DOHH2 (cell line): Measurements from ENCODE around the gene ADNP2.

ENCODE experiments used
- H3F3A ChIP-seq: fragments of 200-600 bp; sonication (generic), shearing (Covaris generic); 2 replicates; pipeline ENCODE4 v1.6.0; 2016; ENCODE audit warnings: antibody characterized with exemption, mild to moderate bottlenecking; ENCODE audit not compliant: control insufficient read depth, insufficient read depth
- H3K27ac ChIP-seq: fragments of 200-600 bp; sonication (generic); 2 replicates; pipeline ENCODE4 v1.5.1; 2014; ENCODE audit warnings: low read depth, mild to moderate bottlenecking, low read length, moderate library complexity
- H3K27me3 ChIP-seq: fragments of 200-600 bp; sonication (generic); 2 replicates; pipeline ENCODE4 v1.6.1; 2014; ENCODE audit warnings: mild to moderate bottlenecking, low read length, mixed read lengths; ENCODE audit not compliant: control insufficient read depth
- H3K36me3 ChIP-seq: fragments of 200-600 bp; sonication (generic); 2 replicates; pipeline ENCODE4 v1.6.1; 2014; ENCODE audit warnings: mild to moderate bottlenecking, low read length, moderate library complexity, mixed read lengths; ENCODE audit not compliant: control insufficient read depth
- H3K4me1 ChIP-seq: fragments of 200-600 bp; sonication (generic); 2 replicates; pipeline ENCODE4 v1.6.1; 2014; ENCODE audit warnings: mild to moderate bottlenecking, low read length, mixed read lengths; ENCODE audit not compliant: control insufficient read depth
- H3K4me2 ChIP-seq: fragments of 200-600 bp; sonication (generic); 2 replicates; pipeline ENCODE4 v1.6.0; 2014; ENCODE audit warnings: mild to moderate bottlenecking, low read length, moderate library complexity
- H3K4me3 ChIP-seq: fragments of 200-600 bp; sonication (generic); 2 replicates; pipeline ENCODE4 v1.5.1; 2014; ENCODE audit warnings: mild to moderate bottlenecking, low read length, mixed read lengths
- H3K79me2 ChIP-seq: fragments of 200-600 bp; sonication (generic); 2 replicates; pipeline ENCODE4 v1.6.1; 2014; ENCODE audit warnings: mild to moderate bottlenecking, low read length, mixed read lengths; ENCODE audit not compliant: control insufficient read depth
- H3K9me2 ChIP-seq: fragments of 200-600 bp; sonication (generic); replicated peaks from 2 replicates; pipeline ENCODE4 v1.6.1; 2014; ENCODE audit warnings: mild to moderate bottlenecking, low read length, mixed read lengths; ENCODE audit not compliant: control insufficient read depth
- H3K9me3 ChIP-seq: fragments of 200-600 bp; sonication (generic); 2 replicates; pipeline ENCODE4 v1.6.1; 2014; ENCODE audit warnings: antibody characterized with exemption, low read length, mixed read lengths; ENCODE audit not compliant: control insufficient read depth, insufficient read depth
- H4K20me1 ChIP-seq: fragments of 200-600 bp; sonication (generic); 2 replicates; pipeline ENCODE4 v1.6.0; 2014; ENCODE audit warnings: low read depth, mild to moderate bottlenecking, antibody characterized with exemption, low read length, moderate library complexity; ENCODE audit not compliant: control insufficient read depth, insufficient read depth
- CTCF ChIP-seq: fragments of 200-600 bp; sonication (generic); IDR thresholded peaks from one replicate; pipeline ENCODE4 v1.5.1; 2014; ENCODE audit warnings: antibody characterized with exemption, mild to moderate bottlenecking, low read depth, low read length; ENCODE audit not compliant: poor library complexity, severe bottlenecking
- EZH2phosphoT487 ChIP-seq: fragments of 200-600 bp; sonication (generic); IDR thresholded peaks from 2 replicates; pipeline ENCODE4 v1.6.1; 2017; ENCODE audit warnings: borderline replicate concordance, mild to moderate bottlenecking, antibody characterized with exemption, low read length, moderate library complexity, mixed read lengths

ADNP2 gene

GRCh38 chr18:80145196-80145804 is 36.2 kb downstream of the ADNP2 start:
- no peaks in the 10 kb centered on the region for H3K79me2 ChIP-seq
- TF ChIP-seq CTCF: no peak
- TF ChIP-seq EZH2phosphoT487: no peak
- no peak overlapping the region for H3K4me2 ChIP-seq
- H4K20me1 ChIP-seq: no peaks in the 10 kb centered on the region
- no peak overlapping the region for H3K4me3 ChIP-seq
- H3K9me2 ChIP-seq: no peaks in the 10 kb centered on the region
- H3K9me3 ChIP-seq: no peaks in the 10 kb centered on the region
- H3K36me3 ChIP-seq: no peaks in the 10 kb centered on the region
- peaks cover 13% of the 10 kb centered on the region for H3K4me1 ChIP-seq
- no peaks in the 10 kb centered on the region for H3K27me3 ChIP-seq
- H3F3A ChIP-seq: no peaks in the 10 kb centered on the region
- no peak overlapping the region for H3K27ac ChIP-seq

DNA sequence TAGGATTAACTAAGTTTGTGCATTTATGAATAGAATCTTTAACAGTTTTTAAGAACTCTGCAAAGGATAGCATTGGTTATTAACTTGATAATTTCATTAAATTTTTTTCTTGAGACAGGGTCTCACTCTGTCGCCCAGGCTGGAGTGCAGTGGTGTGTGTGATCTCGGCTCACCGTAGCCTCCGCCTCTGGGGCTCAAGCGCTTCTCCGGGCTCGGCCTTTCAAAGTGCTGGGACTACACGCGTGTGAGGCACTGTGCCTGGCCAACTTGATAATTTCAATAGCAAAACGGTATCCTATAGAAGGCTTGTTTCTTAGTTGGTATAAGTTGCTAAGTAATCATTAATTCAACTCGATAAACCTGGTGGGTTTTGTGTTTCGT is 38.0 kb downstream of the ADNP2 start:
- H3K4me1 ChIP-seq: peaks cover 26% of the 10 kb centered on the region
- H3K27me3 ChIP-seq: no peaks in the 10 kb centered on the region
- peak overlapping the region; percentile 62 for H3K4me2 ChIP-seq
- no peaks in the 10 kb centered on the region for H3F3A ChIP-seq
- no peaks in the 10 kb centered on the region for H3K9me3 ChIP-seq
- TF ChIP-seq CTCF: no peak
- no peak for TF ChIP-seq EZH2phosphoT487
- peak overlapping the region; percentile 73 for H3K4me3 ChIP-seq
- no peaks in the 10 kb centered on the region for H3K9me2 ChIP-seq
- H3K27ac ChIP-seq: no peak overlapping the region
- no peaks in the 10 kb centered on the region for H3K79me2 ChIP-seq
- no peaks in the 10 kb centered on the region for H4K20me1 ChIP-seq
- no peaks in the 10 kb centered on the region for H3K36me3 ChIP-seq

DNA sequence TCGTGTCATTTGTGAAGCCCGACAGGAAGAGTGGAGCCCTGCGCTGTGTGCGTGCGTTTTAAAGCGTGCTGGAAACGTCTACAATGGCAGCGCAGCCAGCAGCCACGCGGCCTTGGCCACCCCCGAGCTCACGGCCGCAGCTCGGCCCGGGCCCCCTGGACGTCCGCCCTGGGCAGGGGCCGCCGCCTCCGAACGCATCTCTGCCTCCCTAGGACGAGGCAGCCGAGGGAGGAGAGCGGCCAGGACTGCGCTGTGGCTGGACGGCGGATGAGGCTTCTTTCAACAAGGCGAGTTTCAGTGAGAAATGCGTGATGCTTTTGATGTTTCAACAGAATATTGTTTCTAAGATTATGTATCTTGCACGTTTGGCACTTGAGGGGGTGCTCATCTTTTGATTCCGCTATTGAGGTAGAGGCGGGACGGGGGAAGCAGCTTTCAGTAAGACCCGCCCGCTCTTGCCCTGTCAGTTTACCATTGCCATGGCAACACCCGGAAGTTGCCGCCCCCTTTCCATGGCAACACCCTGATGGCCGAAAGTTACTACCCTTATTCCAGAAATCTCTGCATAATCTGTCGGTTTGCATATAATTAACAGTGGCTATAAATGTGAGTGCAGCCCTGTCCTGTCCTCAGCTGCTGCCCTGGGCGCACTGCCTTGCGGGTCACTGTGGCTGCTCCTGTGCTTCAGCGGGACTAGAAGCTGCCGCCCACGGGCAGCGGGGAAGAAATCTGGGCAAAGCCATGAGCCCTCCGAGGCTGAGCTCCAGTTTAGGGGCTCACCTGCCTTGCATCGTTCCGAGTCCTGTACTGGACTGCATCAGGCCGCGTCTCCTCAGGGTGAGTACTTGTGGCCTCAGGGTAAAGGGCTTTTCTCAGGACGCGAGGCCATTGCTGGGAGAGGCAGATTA is 38.6 kb downstream of the ADNP2 start:
- Histone ChIP-seq H3K36me3 (no peaks in the 10 kb centered on the region), H3K79me2 (no peaks in the 10 kb centered on the region), H3K27me3 (no peaks in the 10 kb centered on the region), H4K20me1 (no peaks in the 10 kb centered on the region), H3K9me2 (no peaks in the 10 kb centered on the region), H3K4me1 (peaks cover 27% of the 10 kb centered on the region), H3K27ac (no peak overlapping the region), H3K9me3 (no peaks in the 10 kb centered on the region), H3K4me3 (peak overlapping the region; percentile 73), H3F3A (no peaks in the 10 kb centered on the region), H3K4me2 (peak overlapping the region; percentile 62)
- no peak for TF ChIP-seq CTCF
- TF ChIP-seq EZH2phosphoT487: no peak
